GM12878 (cell line): ENCODE data around the gene DCUN1D3. TPM values are rescaled to one million over a fixed set of nuclear protein-coding genes. Genes with fewer than 3 reads are reported as not detected.

Experiments used
- ATAC-seq: fragments of 200-7000 bp; cut with Tn5 transposase; 3 replicates; pipeline ENCODE4 v1.9.1; 2020; ENCODE audit warnings: mild to moderate bottlenecking, moderate library complexity
- BruUV-seq: library from RNA; stranded (reverse); fragments of 400-500 nt; replicated peaks from 2 replicates; lab custom pipeline; 2021; lab: Mats Ljungman, UMichigan
- CTCF ChIA-PET: fragments of 300-600 bp; sonication (Branson Sonifier 250); formaldehyde crosslinking; extraction: SDS; loops from one replicate; lab custom pipeline; 2021; ENCODE audit warnings: inconsistent platforms; lab: Yijun Ruan, JAX
- POLR2A ChIA-PET: fragments of 350-600 bp; formaldehyde crosslinking; extraction: SDS; loops from one replicate; lab custom pipeline; 2021; ENCODE audit warnings: inconsistent platforms; lab: Charles Lee
- RAD21 ChIA-PET: fragments of 300-600 bp; sonication (Branson Sonifier 250); formaldehyde crosslinking; loops from one replicate; lab custom pipeline; 2023; ENCODE audit warnings: antibody characterized with exemption; ENCODE audit not compliant: unreplicated experiment; lab: Charles Lee
- SMC1A ChIA-PET: fragments of 300-600 bp; sonication (Branson Sonifier 250); formaldehyde crosslinking; loops from one replicate; lab custom pipeline; 2023; ENCODE audit not compliant: unreplicated experiment, uncharacterized antibody; lab: Charles Lee
- DNase-seq: peaks from one replicate; pipeline ENCODE4 v3.0.0-alpha.2; 2011; ENCODE audit warnings: low read depth, low spot score
- FAIRE-seq: peaks from 3 replicates; lab custom pipeline; 2011; peaks lifted over from hg19 to GRCh38; lab: Jason Lieb, UNC
- H2AFZ ChIP-seq: 2 replicates; pipeline ENCODE4 v1.6.0; 2011; ENCODE audit warnings: low read depth, low read length, control low read depth; ENCODE audit not compliant: control insufficient read depth
- H3K27ac ChIP-seq: 2 replicates; pipeline ENCODE4 v1.5.1; 2011; ENCODE audit warnings: control low read depth; ENCODE audit not compliant: control insufficient read depth, insufficient read depth
- H3K27me3 ChIP-seq, 2 experiments: replicated peaks in 1 of 2; 2 replicates each; pipeline versions ENCODE4 v1.6.0 to v1.6.1; 2011; ENCODE audit warnings: low read length in 1 of 2; ENCODE audit not compliant: control insufficient read depth in 2 of 2, insufficient read depth in 2 of 2
- H3K36me3 ChIP-seq, 2 experiments: 2 replicates each; pipeline ENCODE4 v1.5.1; 2011; ENCODE audit warnings: low read length in 1 of 2; ENCODE audit not compliant: control insufficient read depth in 2 of 2, insufficient read depth in 2 of 2
- H3K4me1 ChIP-seq: 2 replicates; pipeline ENCODE4 v1.6.1; 2011; ENCODE audit warnings: mild to moderate bottlenecking, low read length, moderate library complexity, mixed read lengths; ENCODE audit not compliant: control insufficient read depth, insufficient read depth
- H3K4me2 ChIP-seq: 2 replicates; pipeline ENCODE4 v1.6.0; 2011; ENCODE audit warnings: control low read depth; ENCODE audit not compliant: control insufficient read depth, insufficient read depth
- H3K4me3 ChIP-seq: fragments of 200-600 bp; sonication (generic); 2 replicates; pipeline ENCODE4 v1.5.1; 2016
- H3K79me2 ChIP-seq: 2 replicates; pipeline ENCODE4 v1.6.0; 2011; ENCODE audit warnings: low read length; ENCODE audit not compliant: control insufficient read depth, insufficient read depth
- H3K9ac ChIP-seq: 2 replicates; pipeline ENCODE4 v1.8.0; 2011; ENCODE audit warnings: low read length, control low read depth, mixed read lengths; ENCODE audit not compliant: control insufficient read depth, insufficient read depth
- H3K9me3 ChIP-seq: replicated peaks from 3 replicates; pipeline ENCODE4 v1.5.1; 2011; ENCODE audit warnings: mild to moderate bottlenecking, low read length; ENCODE audit not compliant: control insufficient read depth, insufficient read depth
- H4K20me1 ChIP-seq: 2 replicates; pipeline ENCODE4 v1.6.0; 2011; ENCODE audit not compliant: control insufficient read depth, insufficient read depth
- ELK1 ChIP-seq: IDR thresholded peaks from 2 replicates; pipeline ENCODE4 v1.6.1; 2012; ENCODE audit warnings: low read depth, low read length, improper control_type of control experiment
- JUND ChIP-seq: IDR thresholded peaks from 2 replicates; pipeline ENCODE4 v1.6.1; 2012; ENCODE audit warnings: low read depth, mild to moderate bottlenecking, low read length, improper control_type of control experiment, moderate library complexity
- MXI1 ChIP-seq: fragments of 150-350 bp; IDR thresholded peaks from 2 replicates; pipeline ENCODE4 v1.6.1; 2011; ENCODE audit warnings: low read depth, mild to moderate bottlenecking, inconsistent platforms, low read length, improper control_type of control experiment
- NFIC ChIP-seq: IDR thresholded peaks from 2 replicates; pipeline ENCODE4 v1.6.1; 2012; ENCODE audit warnings: low read depth, mild to moderate bottlenecking, inconsistent platforms, low read length, moderate library complexity
- NRF1 ChIP-seq: conservative IDR thresholded peaks from 2 replicates; pipeline ENCODE4 v1.6.1; 2011; ENCODE audit warnings: mild to moderate bottlenecking, low read depth, low read length, improper control_type of control experiment
- PML ChIP-seq: IDR thresholded peaks from 2 replicates; pipeline ENCODE4 v1.6.1; 2012; ENCODE audit warnings: low read length, inconsistent platforms
- SUZ12 ChIP-seq: fragments of 200-600 bp; sonication (generic); IDR thresholded peaks from one replicate; pipeline ENCODE4 v1.6.1; 2018; ENCODE audit warnings: antibody characterized with exemption, mild to moderate bottlenecking; ENCODE audit not compliant: unreplicated experiment
- TCF3 ChIP-seq: IDR thresholded peaks from 2 replicates; pipeline ENCODE4 v1.6.1; 2012; ENCODE audit warnings: low read depth, mild to moderate bottlenecking, low read length, borderline replicate concordance; ENCODE audit not compliant: insufficient read depth
- WGBS: methylation state at CpG from one replicate; pipeline ENCODE4 v1.1.6; 2016; ENCODE audit warnings: low lambda C conversion rate; ENCODE audit not compliant: insufficient replicate concordance, insufficient coverage; ENCODE audit errors: missing lambda C conversion rate; 5-methylcytosine and 5-hydroxymethylcytosine counted together
- in situ Hi-C: fragments of 300-500 bp; cut with MboI; formaldehyde crosslinking; loops from 9 replicates; pipeline ENCODE4 v1.14.3; 2018; ENCODE audit warnings: mixed read lengths
- intact Hi-C: fragments of 100-400 bp; cut with micrococcal nuclease; formaldehyde crosslinking; loops from one replicate; pipeline ENCODE4 v1.14.2; 2022; ENCODE audit not compliant: unreplicated experiment
- polyA plus RNA-seq, 11 experiments: library from polyadenylated mRNA; depleted of rRNA in 4 of 11; unstranded in 6 of 11; stranded (reverse) in 5 of 11; fragments of >200 nt; fragmentation: Nextera tagmentation in 4 of 11; fragmentation: Illumina TruSeq in 1 of 11; extraction: Ambion mirVana in 4 of 11; extraction: Trizol in 1 of 11; gene quantifications; 1 replicate in 1 of 11; 2 replicates in 10 of 11; pipeline versions ENCODE4 v1.2.1 to v1.2.3, GENCODE V29; 2011 to 2016; ENCODE audit warnings: inconsistent platforms in 2 of 11, missing spikeins in 2 of 11, low read depth in 1 of 11
- total RNA-seq, 4 experiments: library from RNA; depleted of rRNA in 3 of 4; stranded (reverse); fragments of >200 nt in 3 of 4; fragmentation: Illumina TruSeq in 1 of 4; extraction: Trizol in 1 of 4; gene quantifications; 2 replicates each; pipeline versions ENCODE4 v1.2.1 to v1.2.3, GENCODE V29; 2013 to 2021
- TF ChIP-seq, protein P1 (sequence below): fragments of 450-650 bp; IDR thresholded peaks from 2 replicates; pipeline ENCODE4 v1.6.1; 2018; ENCODE audit warnings: borderline replicate concordance, mild to moderate bottlenecking; ENCODE audit not compliant: partially characterized antibody
- TF ChIP-seq, protein P2 (sequence below): IDR thresholded peaks from 2 replicates; pipeline ENCODE4 v1.6.1; 2012; ENCODE audit warnings: low read depth, low read length, improper control_type of control experiment
- TF ChIP-seq, protein P3 (sequence below): fragments of 450-650 bp; formaldehyde crosslinking; IDR thresholded peaks from 2 replicates; pipeline ENCODE4 v1.4.0; 2022; ENCODE audit warnings: mild to moderate bottlenecking, moderate library complexity
- TF ChIP-seq, protein P4 (sequence below): IDR thresholded peaks from 2 replicates; pipeline ENCODE4 v1.6.1; 2011; ENCODE audit warnings: borderline replicate concordance, low read depth, mild to moderate bottlenecking, moderate library complexity, mixed read lengths, low read length; ENCODE audit not compliant: insufficient read depth; ENCODE audit errors: extremely low read length

DCUN1D3 gene
- total and polyA plus RNA-seq, 10 of the 15 experiments (the other 5 are each of a cell fraction or from before 2014, with no cell fraction given): 0.47 to 4.5 (median 1.9) TPM

- TF ChIP-seq, protein P1, sequence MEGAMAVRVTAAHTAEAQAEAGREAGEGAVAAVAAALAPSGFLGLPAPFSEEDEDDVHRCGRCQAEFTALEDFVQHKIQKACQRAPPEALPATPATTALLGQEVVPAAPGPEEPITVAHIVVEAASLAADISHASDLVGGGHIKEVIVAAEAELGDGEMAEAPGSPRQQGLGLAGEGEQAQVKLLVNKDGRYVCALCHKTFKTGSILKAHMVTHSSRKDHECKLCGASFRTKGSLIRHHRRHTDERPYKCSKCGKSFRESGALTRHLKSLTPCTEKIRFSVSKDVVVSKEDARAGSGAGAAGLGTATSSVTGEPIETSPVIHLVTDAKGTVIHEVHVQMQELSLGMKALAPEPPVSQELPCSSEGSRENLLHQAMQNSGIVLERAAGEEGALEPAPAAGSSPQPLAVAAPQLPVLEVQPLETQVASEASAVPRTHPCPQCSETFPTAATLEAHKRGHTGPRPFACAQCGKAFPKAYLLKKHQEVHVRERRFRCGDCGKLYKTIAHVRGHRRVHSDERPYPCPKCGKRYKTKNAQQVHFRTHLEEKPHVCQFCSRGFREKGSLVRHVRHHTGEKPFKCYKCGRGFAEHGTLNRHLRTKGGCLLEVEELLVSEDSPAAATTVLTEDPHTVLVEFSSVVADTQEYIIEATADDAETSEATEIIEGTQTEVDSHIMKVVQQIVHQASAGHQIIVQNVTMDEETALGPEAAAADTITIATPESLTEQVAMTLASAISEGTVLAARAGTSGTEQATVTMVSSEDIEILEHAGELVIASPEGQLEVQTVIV: no peak
- no peak for TF ChIP-seq ELK1
- no peak for TF ChIP-seq SUZ12
- TF ChIP-seq, protein P2, sequence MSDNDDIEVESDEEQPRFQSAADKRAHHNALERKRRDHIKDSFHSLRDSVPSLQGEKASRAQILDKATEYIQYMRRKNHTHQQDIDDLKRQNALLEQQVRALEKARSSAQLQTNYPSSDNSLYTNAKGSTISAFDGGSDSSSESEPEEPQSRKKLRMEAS: no peak
- TF ChIP-seq TCF3: no peak
- no peak for TF ChIP-seq NRF1
These were observed 18.7 kb downstream of the DCUN1D3 start (continued) for GRCh38 chr16:20881503-20881878.

DNA sequence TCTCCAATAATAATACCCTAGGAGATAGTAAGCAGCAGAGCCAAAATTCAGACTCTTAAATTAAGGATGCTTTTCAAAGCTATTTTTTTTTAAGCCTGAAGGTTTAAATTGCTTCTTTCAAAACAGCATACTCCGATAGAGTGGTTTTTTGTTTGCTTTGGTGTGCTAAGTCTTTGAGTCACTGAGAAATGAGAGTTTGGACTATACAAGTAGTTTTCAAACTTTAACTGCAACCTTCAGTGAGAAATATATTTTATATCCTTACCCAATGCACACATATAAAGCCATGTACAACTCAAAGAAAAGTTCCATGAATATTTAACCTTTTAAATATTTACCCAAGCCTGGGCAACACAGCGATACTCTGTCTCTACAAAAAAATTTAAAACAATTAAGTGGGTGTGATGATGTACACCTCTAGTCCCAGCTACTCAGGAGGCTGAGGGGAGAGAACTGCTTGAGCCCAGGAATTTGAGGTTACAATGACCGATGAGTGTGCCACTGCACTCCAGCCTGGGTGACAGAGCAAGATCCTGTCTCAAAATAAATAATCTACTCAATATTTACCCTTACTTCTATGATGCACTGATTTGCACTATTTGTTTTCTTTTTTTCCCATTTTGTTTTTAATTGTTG, 19.2 kb downstream of the DCUN1D3 start:
- WGBS: 97% methylated on average over 3 of the region's 3 CpGs
- DNase-seq (no peak), ATAC-seq (no peak), FAIRE-seq (no peak)
- in situ Hi-C loops (no loop called here), intact Hi-C loops (no loop called here)
- Histone ChIP-seq H3K79me2 (peaks cover 13% of the 10 kb centered on the region), H3K4me1 (peaks cover 22% of the 10 kb centered on the region), H3K4me3 (no peak overlapping the region), H4K20me1 (no peaks in the 10 kb centered on the region), H3K27ac (no peak overlapping the region), H3K9me3 (no peaks in the 10 kb centered on the region), H2AFZ (no peak overlapping the region), H3K27me3 (no peaks in the 10 kb centered on the region), H3K4me2 (no peak overlapping the region), H3K9ac (no peak overlapping the region), H3K36me3 (no peaks in the 10 kb centered on the region)
- ChIA-PET POLR2A (interaction anchor here (0.9 kb wide), 1 partner anchor 18 kb away, joined by 4 read pairs; no protein-coding TSS in a partner anchor), CTCF (no interaction called here), RAD21 (interaction anchor here (0.8 kb wide), 1 partner anchor 118 kb away, joined by 3 read pairs; no protein-coding TSS in a partner anchor), SMC1A (interaction anchor here (0.6 to 2.7 kb wide), 4 partner anchors 19 to 205 kb away, joined by 3 to 8 read pairs (median 6); partner anchors contain the start of gene DCUN1D3)
- no TSS peak for BruUV-seq
- TF ChIP-seq, protein P3, sequence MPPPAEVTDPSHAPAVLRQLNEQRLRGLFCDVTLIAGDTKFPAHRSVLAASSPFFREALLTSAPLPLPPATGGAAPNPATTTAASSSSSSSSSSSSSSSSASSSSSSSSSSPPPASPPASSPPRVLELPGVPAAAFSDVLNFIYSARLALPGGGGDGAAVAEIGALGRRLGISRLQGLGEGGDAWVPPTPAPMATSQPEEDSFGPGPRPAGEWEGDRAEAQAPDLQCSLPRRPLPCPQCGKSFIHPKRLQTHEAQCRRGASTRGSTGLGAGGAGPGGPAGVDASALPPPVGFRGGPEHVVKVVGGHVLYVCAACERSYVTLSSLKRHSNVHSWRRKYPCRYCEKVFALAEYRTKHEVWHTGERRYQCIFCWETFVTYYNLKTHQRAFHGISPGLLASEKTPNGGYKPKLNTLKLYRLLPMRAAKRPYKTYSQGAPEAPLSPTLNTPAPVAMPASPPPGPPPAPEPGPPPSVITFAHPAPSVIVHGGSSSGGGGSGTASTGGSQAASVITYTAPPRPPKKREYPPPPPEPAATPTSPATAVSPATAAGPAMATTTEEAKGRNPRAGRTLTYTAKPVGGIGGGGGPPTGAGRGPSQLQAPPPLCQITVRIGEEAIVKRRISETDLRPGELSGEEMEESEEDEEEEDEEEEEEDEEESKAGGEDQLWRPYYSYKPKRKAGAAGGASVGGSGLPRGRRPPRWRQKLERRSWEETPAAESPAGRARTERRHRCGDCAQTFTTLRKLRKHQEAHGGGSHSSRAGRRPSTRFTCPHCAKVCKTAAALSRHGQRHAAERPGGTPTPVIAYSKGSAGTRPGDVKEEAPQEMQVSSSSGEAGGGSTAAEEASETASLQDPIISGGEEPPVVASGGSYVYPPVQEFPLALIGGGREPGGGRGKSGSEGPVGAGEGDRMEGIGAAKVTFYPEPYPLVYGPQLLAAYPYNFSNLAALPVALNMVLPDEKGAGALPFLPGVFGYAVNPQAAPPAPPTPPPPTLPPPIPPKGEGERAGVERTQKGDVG (CRISPR knock-in tag): no peak
- TF ChIP-seq JUND: no peak
- no peak for TF ChIP-seq NFIC
- TF ChIP-seq, protein P2: no peak
- no peak for TF ChIP-seq TCF3
- TF ChIP-seq PML: no peak
- TF ChIP-seq, protein P4, sequence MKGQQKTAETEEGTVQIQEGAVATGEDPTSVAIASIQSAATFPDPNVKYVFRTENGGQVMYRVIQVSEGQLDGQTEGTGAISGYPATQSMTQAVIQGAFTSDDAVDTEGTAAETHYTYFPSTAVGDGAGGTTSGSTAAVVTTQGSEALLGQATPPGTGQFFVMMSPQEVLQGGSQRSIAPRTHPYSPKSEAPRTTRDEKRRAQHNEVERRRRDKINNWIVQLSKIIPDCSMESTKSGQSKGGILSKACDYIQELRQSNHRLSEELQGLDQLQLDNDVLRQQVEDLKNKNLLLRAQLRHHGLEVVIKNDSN: no peak
- no peak for TF ChIP-seq MXI1
